Measurements from ENCODE around the gene SALL4.
"Not testable (repeated sequence)": the region's sequence is repeated elsewhere in the genome, so short reads cannot be mapped to it uniquely, and the experiment has no call there.

The SALL4 gene

DNA sequence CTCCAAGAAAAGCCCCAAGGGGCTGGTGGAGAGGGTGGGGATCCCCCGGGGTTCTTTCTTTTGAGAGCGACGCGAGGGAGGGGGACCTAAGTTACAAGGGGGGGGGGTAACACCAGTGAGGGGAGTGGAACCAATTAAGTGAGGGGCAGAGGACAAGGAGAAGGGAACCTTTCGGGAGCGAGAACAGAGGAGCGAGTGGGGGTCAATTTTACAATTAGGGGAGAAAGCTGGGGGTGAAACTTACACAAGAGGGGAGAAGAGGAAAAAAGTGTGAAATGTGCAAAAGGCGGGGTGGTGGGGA, 548 bp downstream of the SALL4 start:
- DNase-seq (ENCODE audit: low read depth in 2 of 2) = no peak

DNA sequence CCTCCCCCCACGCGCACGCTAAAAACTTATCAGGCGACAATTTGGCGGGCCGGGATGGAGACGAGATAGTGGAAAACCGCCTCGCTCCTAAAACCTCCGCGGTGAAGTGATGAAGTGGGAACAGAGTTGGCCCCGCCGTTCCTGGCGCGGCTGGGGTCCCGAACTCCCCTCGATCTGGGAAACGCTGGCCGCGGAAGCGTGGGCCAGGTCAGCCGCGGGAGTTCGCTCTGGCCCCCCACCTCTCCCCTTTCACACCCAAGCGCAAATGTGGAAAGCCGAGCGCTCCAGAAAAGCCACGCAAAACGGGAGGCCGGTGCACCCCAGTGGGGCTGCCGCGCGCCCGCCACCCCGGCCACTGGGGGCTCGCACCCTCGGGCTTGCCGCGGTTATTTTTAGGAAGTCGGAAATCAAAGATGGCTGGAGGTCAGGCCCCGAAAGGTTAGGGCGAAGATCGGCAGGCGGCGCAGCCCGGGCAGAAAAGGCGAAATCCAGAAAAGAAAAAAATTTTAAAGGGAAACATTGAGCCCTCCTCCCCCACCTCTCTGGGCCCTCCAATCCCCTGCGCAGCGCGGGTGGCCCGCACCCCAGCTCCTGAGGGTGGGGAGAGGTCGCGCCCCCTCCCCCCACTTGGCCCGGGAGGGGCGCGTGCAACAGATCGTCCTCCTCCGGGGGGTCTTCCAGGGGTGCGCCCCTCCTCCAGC, 1.0 kb downstream of the SALL4 start:
- no peak for DNase-seq (ENCODE audit: low read depth in 2 of 2)

GRCh38 chr20:51800872-51801121, 1.5 kb downstream of the SALL4 start:
- no peak for DNase-seq (ENCODE audit: low read depth in 2 of 2)

DNA sequence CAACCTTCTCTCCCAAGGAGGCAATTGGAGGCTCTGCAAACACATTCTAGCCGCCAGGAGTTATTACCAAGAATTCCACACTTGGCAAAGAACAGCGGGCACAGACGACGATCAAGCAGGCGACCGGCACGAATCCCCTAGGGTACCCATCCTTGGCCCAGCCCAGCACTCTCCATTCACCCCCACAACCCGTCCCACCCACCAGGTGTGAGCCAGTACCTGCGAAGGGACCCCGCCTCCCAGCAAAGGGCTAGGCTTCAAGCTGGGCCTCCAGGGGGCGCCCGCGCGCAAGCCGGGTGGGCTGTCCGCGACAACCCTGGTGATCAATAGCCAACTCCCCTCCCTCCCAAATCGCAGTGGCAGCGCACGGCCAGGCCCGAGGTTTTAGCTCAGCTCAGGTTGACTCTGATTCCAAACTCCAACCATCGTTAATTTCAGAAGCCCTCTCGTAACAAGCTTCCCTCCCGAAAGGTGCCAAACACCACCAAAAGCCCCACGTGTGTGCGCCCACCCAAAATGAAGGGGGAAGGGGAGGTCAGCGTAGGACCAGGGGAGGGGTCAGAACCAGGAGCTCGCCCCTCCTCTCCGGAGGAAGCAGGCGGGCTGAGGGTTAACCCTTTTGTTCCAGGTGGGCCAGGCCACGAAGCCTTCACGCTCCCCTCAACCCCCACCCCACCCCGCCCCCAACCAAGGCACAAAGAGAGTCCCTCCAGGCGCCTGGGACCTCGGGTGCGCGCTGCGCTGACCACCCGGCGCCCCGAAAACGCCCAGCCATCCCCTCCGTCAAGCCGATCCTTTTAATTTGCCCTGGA, 2.1 kb downstream of the SALL4 start:
- peak; percentile 27 to 56 for DNase-seq (ENCODE audit: low read depth in 2 of 2)

GRCh38 chr20:51799401-51799860, 2.9 kb downstream of the SALL4 start:
- no peak for DNase-seq (ENCODE audit: low read depth in 2 of 2)

GRCh38 chr20:51797357-51798025, 4.8 kb downstream of the SALL4 start:
- no peak for DNase-seq (ENCODE audit: low read depth in 2 of 2)

- no peak for DNase-seq (ENCODE audit: low read depth in 2 of 2)
Measured at GRCh38 chr20:51796340-51796739, 6.0 kb downstream of the SALL4 start.

- DNase-seq (ENCODE audit: low read depth in 2 of 2) = no peak
Measured at GRCh38 chr20:51792960-51793359, 9.4 kb downstream of the SALL4 start.

DNA sequence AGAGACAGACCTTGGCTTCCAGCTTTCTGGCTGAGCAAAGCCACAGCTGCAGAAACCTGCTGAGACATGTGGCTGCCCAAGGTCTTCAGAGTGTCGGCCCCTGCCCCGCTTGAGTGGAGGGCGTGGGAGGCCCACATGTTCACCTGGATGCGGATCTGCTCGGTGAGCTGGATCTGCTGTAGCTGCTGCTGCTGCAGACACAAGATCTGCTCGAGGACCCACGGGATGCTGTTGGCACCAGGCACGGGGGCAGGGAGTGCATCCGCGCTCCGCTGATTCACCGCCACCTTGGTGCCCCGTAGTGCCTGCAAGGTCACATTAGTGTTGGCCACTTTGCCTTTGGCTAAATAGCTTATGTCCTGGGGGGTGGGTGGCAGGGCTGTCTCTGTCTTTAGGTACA, 10.7 kb downstream of the SALL4 start:
- DNase-seq (ENCODE audit: low read depth in 2 of 2) = no peak

DNA sequence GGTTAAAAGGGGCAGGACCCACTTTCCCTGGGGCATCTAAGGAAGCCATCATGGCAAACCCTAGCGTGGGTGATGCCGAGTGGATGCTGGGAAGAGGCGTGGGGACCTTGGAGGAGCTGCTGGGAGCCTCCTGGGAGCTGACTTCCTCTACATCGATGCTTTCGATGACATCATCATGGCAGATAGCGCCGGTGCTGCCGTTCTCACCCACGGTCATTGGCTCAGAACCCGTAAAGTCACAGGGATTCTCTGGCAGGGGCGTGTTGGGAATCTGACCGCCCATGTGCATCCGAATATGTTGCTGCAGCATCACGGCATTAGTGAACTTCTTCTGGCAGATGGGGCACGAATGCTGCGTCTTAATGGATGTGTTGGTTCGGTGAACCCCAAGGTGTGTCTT, 12.1 kb downstream of the SALL4 start:
- no peak for DNase-seq (ENCODE audit: low read depth in 2 of 2)

GRCh38 chr20:51789434-51789833, 12.9 kb downstream of the SALL4 start:
- no peak for DNase-seq (ENCODE audit: low read depth in 2 of 2)

DNA sequence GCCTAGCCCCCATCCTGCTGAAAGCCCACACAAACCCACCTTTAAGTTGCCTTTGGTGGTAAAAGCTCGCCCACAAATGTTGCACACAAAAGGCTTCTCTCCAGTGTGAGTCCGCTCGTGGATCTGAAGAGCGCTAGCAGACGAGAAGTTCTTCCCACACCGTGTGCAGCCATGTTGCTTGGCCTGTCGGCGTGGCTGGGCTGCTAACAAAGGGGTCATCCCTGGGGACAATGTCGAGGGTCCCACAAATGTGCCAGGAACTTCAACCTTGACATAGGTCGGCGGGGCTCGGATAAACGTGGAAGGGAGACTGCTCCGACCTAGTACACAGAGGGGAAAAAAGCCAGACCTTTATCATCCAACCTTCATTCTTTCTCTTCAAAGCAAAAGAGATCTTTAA, 13.5 kb downstream of the SALL4 start:
- DNase-seq (ENCODE audit: low read depth in 2 of 2) = no peak

GRCh38 chr20:51784299-51784698, 18.0 kb downstream of the SALL4 start:
- no peak for DNase-seq (ENCODE audit: low read depth in 2 of 2)

DNA sequence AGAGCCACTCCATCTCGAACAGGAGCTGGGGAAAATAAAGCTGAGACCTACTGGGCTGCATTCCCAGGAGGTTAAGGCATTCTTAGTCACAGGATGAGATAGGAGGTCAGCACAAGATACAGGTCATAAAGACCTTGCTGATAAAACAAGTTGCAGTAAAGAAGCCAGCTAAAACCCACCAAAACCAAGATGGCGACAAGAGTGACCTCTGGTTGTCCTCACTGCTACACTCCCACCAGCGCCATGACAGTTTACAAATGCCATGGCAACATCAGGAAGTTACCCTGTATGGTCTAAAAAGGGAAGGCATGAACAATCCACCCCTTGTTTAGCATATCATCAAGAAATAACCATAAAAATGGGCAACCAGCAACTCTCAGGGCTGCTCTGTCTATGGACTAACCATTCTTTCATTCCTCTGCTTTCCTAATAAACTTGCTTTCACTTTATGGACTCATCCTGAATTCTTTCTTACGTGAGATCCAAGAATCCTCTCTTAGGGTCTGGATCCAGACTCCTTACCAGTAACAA, 24.0 kb downstream of the SALL4 start:
- DNase-seq (ENCODE audit: low read depth in 2 of 2) = not testable (repeated sequence)

- DNase-seq (ENCODE audit: low read depth in 2 of 2) = no peak
Measured at GRCh38 chr20:51775241-51775640, 27.1 kb downstream of the SALL4 start.

DNA sequence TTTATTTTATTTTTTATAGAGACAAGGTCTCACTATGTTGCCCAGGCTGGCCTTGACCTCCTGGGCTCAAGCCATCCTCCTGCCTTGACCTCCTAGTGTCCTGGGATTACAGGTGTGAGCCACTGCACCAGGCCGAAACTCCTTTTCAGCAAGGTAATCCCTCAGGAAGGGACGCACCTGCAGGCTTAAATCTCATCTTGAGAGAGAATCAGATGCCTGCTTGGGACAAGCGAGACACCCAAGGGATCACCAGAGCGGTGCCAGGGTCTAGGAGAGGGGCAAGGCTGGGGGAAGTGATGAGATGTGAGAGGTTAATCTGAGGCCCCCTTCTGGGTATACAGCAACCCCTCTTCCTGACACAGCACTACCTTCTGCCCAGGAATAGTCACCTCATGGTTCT, 30.1 kb downstream of the SALL4 start:
- no peak for DNase-seq (ENCODE audit: low read depth in 2 of 2)

DNA sequence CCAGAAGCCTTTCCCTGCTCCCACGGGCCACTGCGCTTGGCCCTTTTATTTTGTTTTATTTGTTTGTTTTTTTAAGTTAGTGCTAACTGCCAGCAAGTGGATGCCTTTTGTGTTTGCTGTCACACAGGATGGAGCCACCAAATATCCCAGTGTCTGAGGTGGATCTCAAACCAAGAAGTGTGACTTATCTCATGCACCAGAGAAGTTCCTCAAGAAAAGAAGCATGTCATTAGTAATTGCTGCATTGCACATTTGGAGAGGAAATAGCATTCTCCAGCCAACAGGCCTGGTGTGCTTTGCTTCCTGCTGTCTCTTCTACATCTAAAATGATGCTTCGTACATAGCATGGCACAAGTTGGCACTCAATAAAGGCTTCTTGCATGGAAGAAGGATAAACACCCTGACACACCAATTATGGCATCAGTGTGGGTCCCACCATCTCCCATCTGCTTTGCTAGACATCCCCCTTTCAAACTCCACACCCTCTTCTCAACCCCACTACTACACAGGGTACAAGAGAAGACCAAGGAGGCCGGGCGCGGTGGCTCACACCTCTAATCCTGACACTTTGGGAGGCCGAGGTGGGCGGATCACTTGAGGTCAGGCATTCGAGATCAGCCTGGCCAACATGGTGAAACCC, 32.2 kb downstream of the SALL4 start:
- no peak for DNase-seq (ENCODE audit: low read depth in 2 of 2)

DNA sequence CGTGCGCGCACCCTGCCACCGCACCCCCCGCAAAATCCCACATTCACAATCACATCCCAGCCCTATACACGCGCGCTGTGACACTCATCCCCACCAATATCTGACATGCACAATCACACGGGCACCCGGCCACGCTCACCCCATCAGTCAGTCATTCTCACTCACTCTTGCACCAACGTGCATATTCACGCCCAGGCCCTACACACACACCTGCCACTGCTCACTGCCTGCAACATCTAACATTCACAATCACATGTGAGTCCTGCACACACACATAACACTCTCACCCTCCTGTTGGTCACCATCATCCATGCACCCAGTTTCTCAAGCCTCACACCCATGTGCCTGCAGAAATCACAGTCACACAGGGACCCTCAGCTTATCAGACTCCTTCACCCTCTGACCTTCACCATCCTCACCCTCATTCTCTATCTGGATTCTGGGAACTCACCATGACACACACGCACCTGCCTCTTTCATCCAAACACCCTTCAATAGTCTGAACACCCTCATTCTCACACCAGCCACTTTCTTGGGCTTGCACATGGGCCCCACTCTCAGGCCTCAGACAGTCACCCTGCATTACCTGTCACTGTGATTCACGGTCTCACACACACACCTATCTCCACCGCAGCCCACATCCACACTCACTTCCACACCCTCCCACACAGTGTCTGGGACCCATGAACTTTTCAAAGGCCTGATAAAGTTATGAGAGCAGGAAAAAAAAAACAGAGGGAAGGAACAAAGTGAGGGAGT, 33.4 kb downstream of the SALL4 start:
- no peak for DNase-seq (ENCODE audit: low read depth in 2 of 2)

GRCh38 chr20:51767867-51768758, 34.2 kb downstream of the SALL4 start, which contains the start of gene ATP9A:
TSS of gene ATP9A (minus strand) at chr20:51768390. CDS start at chr20:51768369, 21 bp downstream.
- DNase-seq (ENCODE audit: low read depth in 2 of 2) = no peak

All from stimulated activated CD4-positive, alpha-beta T cell treated with anti-CD3 and anti-CD28 coated beads, Interleukin-1b, Interleukin-23, amount 100 ng/mL, for 4 hours (primary cell).